ENCODE data around the gene GPATCH2L.

The GPATCH2L gene

GRCh38 chr14:76194327-76194726 lies 42.6 kb downstream of the GPATCH2L start:
- Mint-ChIP-seq H3K27ac (no peak overlapping the region), H3K4me1 (ENCODE audit: low read depth in 2 of 2) (no peaks in the 10 kb centered on the region), H3K27me3 (no peaks in the 10 kb centered on the region), H3K4me3 (no peak overlapping the region), H3K9me3 (no peaks in the 10 kb centered on the region), H3K36me3 (ENCODE audit: insufficient read depth) (peaks cover 70% of the 10 kb centered on the region)
- ATAC-seq (replicated peaks) (no peak), DNase-seq (no peak)

GRCh38 chr14:76195003-76195402 lies 43.3 kb downstream of the GPATCH2L start:
- Mint-ChIP-seq H3K36me3 (ENCODE audit: insufficient read depth) (peaks cover 66% of the 10 kb centered on the region), H3K27ac (no peak overlapping the region), H3K4me3 (no peak overlapping the region), H3K9me3 (no peaks in the 10 kb centered on the region), H3K4me1 (ENCODE audit: low read depth in 2 of 2) (no peaks in the 10 kb centered on the region), H3K27me3 (no peaks in the 10 kb centered on the region)
- DNase-seq, result no peak
- no peak for ATAC-seq (replicated peaks)

GRCh38 chr14:76196980-76197695 lies 45.4 kb downstream of the GPATCH2L start:
- Mint-ChIP-seq H3K27ac (peak overlapping the region in 1 of 2 donors; percentile 47), H3K9me3 (no peaks in the 10 kb centered on the region)
- no peak for ATAC-seq (replicated peaks)

GRCh38 chr14:76201162-76201561 lies 49.4 kb downstream of the GPATCH2L start:
- DNase-seq (no peak), ATAC-seq (replicated peaks) (no peak)
- no peak overlapping the region for H3K27ac Mint-ChIP-seq

More at GRCh38 chr14:76196980-76197695, 45.4 kb downstream of the GPATCH2L start:
- Mint-ChIP-seq H3K27me3 (no peaks in the 10 kb centered on the region), H3K36me3 (ENCODE audit: insufficient read depth) (peaks cover 59% of the 10 kb centered on the region), H3K4me1 (ENCODE audit: low read depth in 2 of 2) (no peaks in the 10 kb centered on the region), H3K4me3 (no peak overlapping the region)
- DNase-seq, result no peak

GRCh38 chr14:76203086-76204001 lies 51.6 kb downstream of the GPATCH2L start:
- H3K9me3 Mint-ChIP-seq, result no peaks in the 10 kb centered on the region
- H3K36me3 Mint-ChIP-seq (ENCODE audit: insufficient read depth), result peaks cover 16% of the 10 kb centered on the region
- no peaks in the 10 kb centered on the region for H3K4me1 Mint-ChIP-seq (ENCODE audit: low read depth in 2 of 2)
- H3K27me3 Mint-ChIP-seq, result no peaks in the 10 kb centered on the region
- H3K27ac Mint-ChIP-seq, result no peak overlapping the region
- no peak overlapping the region for H3K4me3 Mint-ChIP-seq
- DNase-seq (no peak), ATAC-seq (replicated peaks) (no peak)

More at GRCh38 chr14:76201162-76201561, 49.4 kb downstream of the GPATCH2L start:
- Mint-ChIP-seq H3K4me1 (ENCODE audit: low read depth in 2 of 2) (no peaks in the 10 kb centered on the region), H3K27me3 (no peaks in the 10 kb centered on the region), H3K9me3 (no peaks in the 10 kb centered on the region), H3K36me3 (ENCODE audit: insufficient read depth) (peaks cover 36% of the 10 kb centered on the region), H3K4me3 (no peak overlapping the region)

- H3K27me3 Mint-ChIP-seq, result no peaks in the 10 kb centered on the region
- H3K27ac Mint-ChIP-seq, result no peak overlapping the region
- H3K4me1 Mint-ChIP-seq (ENCODE audit: low read depth in 2 of 2), result no peaks in the 10 kb centered on the region
- H3K36me3 Mint-ChIP-seq (ENCODE audit: insufficient read depth), result peaks cover 11% of the 10 kb centered on the region
- DNase-seq (no peak), ATAC-seq (replicated peaks) (no peak)
- H3K9me3 Mint-ChIP-seq, result no peaks in the 10 kb centered on the region
- no peak overlapping the region for H3K4me3 Mint-ChIP-seq
Observed at GRCh38 chr14:76204461-76205230, 52.9 kb downstream of the GPATCH2L start.

- Mint-ChIP-seq H3K4me3 (no peak overlapping the region), H3K9me3 (no peaks in the 10 kb centered on the region), H3K27me3 (no peaks in the 10 kb centered on the region), H3K4me1 (ENCODE audit: low read depth in 2 of 2) (no peaks in the 10 kb centered on the region), H3K27ac (no peak overlapping the region), H3K36me3 (ENCODE audit: insufficient read depth) (peaks cover 11% of the 10 kb centered on the region)
- DNase-seq (no peak), ATAC-seq (replicated peaks) (no peak)
Observed at GRCh38 chr14:76205708-76206107, 54.0 kb downstream of the GPATCH2L start.

- H3K4me3 Mint-ChIP-seq, result no peak overlapping the region
- H3K9me3 Mint-ChIP-seq, result no peaks in the 10 kb centered on the region
- no peak overlapping the region for H3K27ac Mint-ChIP-seq
- H3K27me3 Mint-ChIP-seq, result no peaks in the 10 kb centered on the region
- no peaks in the 10 kb centered on the region for H3K4me1 Mint-ChIP-seq (ENCODE audit: low read depth in 2 of 2)
- ATAC-seq (replicated peaks), result no peak
- peaks cover 4% of the 10 kb centered on the region for H3K36me3 Mint-ChIP-seq (ENCODE audit: insufficient read depth)
- DNase-seq, result no peak
Observed at GRCh38 chr14:76208340-76208739, 56.6 kb downstream of the GPATCH2L start.

GRCh38 chr14:76212242-76212641 lies 60.5 kb downstream of the GPATCH2L start:
- no peaks in the 10 kb centered on the region for H3K27me3 Mint-ChIP-seq
- no peaks in the 10 kb centered on the region for H3K4me1 Mint-ChIP-seq (ENCODE audit: low read depth in 2 of 2)
- DNase-seq (no peak), ATAC-seq (replicated peaks) (no peak)
- H3K9me3 Mint-ChIP-seq, result no peaks in the 10 kb centered on the region
- peaks cover 4% of the 10 kb centered on the region for H3K36me3 Mint-ChIP-seq (ENCODE audit: insufficient read depth)
- H3K27ac Mint-ChIP-seq, result no peak overlapping the region
- H3K4me3 Mint-ChIP-seq, result no peak overlapping the region

GRCh38 chr14:76217179-76217578 lies 65.5 kb downstream of the GPATCH2L start:
- DNase-seq, result no peak
- Mint-ChIP-seq H3K27ac (no peak overlapping the region), H3K27me3 (no peaks in the 10 kb centered on the region), H3K36me3 (ENCODE audit: insufficient read depth) (no peaks in the 10 kb centered on the region), H3K4me1 (ENCODE audit: low read depth in 2 of 2) (no peaks in the 10 kb centered on the region), H3K4me3 (no peak overlapping the region), H3K9me3 (no peaks in the 10 kb centered on the region)
- ATAC-seq (replicated peaks), result no peak

GRCh38 chr14:76218662-76219061 lies 66.9 kb downstream of the GPATCH2L start:
- Mint-ChIP-seq H3K4me1 (ENCODE audit: low read depth in 2 of 2) (no peaks in the 10 kb centered on the region), H3K27ac (no peak overlapping the region), H3K36me3 (ENCODE audit: insufficient read depth) (no peaks in the 10 kb centered on the region), H3K27me3 (no peaks in the 10 kb centered on the region), H3K4me3 (no peak overlapping the region), H3K9me3 (peaks cover 0 to under 1% of the 10 kb centered on the region in 2 donors)
- no peak for DNase-seq
- no peak for ATAC-seq (replicated peaks)

GRCh38 chr14:76219873-76220272 lies 68.2 kb downstream of the GPATCH2L start:
- ATAC-seq (replicated peaks), result no peak
- no peaks in the 10 kb centered on the region for H3K27me3 Mint-ChIP-seq
- peaks cover 0 to 7% of the 10 kb centered on the region in 2 donors for H3K9me3 Mint-ChIP-seq
- no peak for DNase-seq
- H3K36me3 Mint-ChIP-seq (ENCODE audit: insufficient read depth), result no peaks in the 10 kb centered on the region
- no peaks in the 10 kb centered on the region for H3K4me1 Mint-ChIP-seq (ENCODE audit: low read depth in 2 of 2)
- no peak overlapping the region for H3K27ac Mint-ChIP-seq
- H3K4me3 Mint-ChIP-seq, result no peak overlapping the region

GRCh38 chr14:76227450-76228050 lies 75.8 kb downstream of the GPATCH2L start:
- DNase-seq, result no peak
- Mint-ChIP-seq H3K27ac (no peak overlapping the region), H3K4me1 (ENCODE audit: low read depth in 2 of 2) (no peaks in the 10 kb centered on the region), H3K36me3 (ENCODE audit: insufficient read depth) (no peaks in the 10 kb centered on the region), H3K27me3 (no peaks in the 10 kb centered on the region), H3K4me3 (no peak overlapping the region), H3K9me3 (peaks cover 0 to 7% of the 10 kb centered on the region in 2 donors)
- ATAC-seq (replicated peaks), result no peak

All from effector memory CD8-positive, alpha-beta T cell (primary cell).